Bronchial epithelial cell (primary cell): ENCODE measurements around the gene NSDHL. TPM values are rescaled to one million over a fixed set of nuclear protein-coding genes. Genes with fewer than 3 reads are reported as not detected.

ENCODE experiments used
- DNase-seq: peaks from one replicate; pipeline ENCODE4 v3.0.0-alpha.2; 2010; ENCODE audit warnings: low read depth
- FAIRE-seq: peaks from 2 replicates; lab custom pipeline; 2011; peaks lifted over from hg19 to GRCh38; lab: Jason Lieb, UNC
- H3K27me3 ChIP-seq: 2 replicates; pipeline ENCODE4 v1.5.1; 2011; ENCODE audit warnings: low read length; ENCODE audit not compliant: control insufficient read depth, insufficient read depth
- H3K36me3 ChIP-seq: 2 replicates; pipeline ENCODE4 v1.5.1; 2011; ENCODE audit warnings: low read length; ENCODE audit not compliant: control insufficient read depth, insufficient read depth
- H3K4me3 ChIP-seq: 2 replicates; pipeline ENCODE4 v1.5.1; 2011; ENCODE audit warnings: mild to moderate bottlenecking, low read depth, low read length, control low read depth
- CTCF ChIP-seq: IDR thresholded peaks from 2 replicates; pipeline ENCODE4 v1.5.1; 2011; ENCODE audit warnings: mild to moderate bottlenecking, moderate library complexity, low read length, control low read depth, inconsistent platforms; ENCODE audit not compliant: insufficient read depth, severe bottlenecking
- total RNA-seq: library from RNA; depleted of rRNA; stranded (reverse); fragments of >200 nt; gene quantifications from 2 replicates; pipeline ENCODE4 v1.2.1, GENCODE V29; 2014

Gene NSDHL
- total RNA-seq, 1 donor from 2014 or later = 18.4 TPM

- H3K36me3 ChIP-seq = peaks cover 37% of the 10 kb centered on the region
- FAIRE-seq (no peak), DNase-seq (no peak)
- TF ChIP-seq CTCF = no peak
- no peak overlapping the region for H3K4me3 ChIP-seq
- H3K27me3 ChIP-seq = no peaks in the 10 kb centered on the region
Measured at GRCh38 chrX:152918707-152919106, 87.8 kb downstream of the NSDHL start.

Other genes starting within 250 kb of the NSDHL start
- under 0.01 and 0.13 TPM in 2 replicates for gene GABRQ, start 193.2 kb upstream of the NSDHL start, total RNA-seq
- not detected in 2 replicates for gene MAGEA3, start 132.3 kb upstream of the NSDHL start, total RNA-seq
- not detected in 2 replicates for gene CSAG2, start 121.8 kb upstream of the NSDHL start, total RNA-seq
- not detected in 2 replicates for gene MAGEA2B, start 116.4 kb upstream of the NSDHL start, total RNA-seq
- gene CSAG1, start 97.3 kb upstream of the NSDHL start, total RNA-seq = not detected in 2 replicates
- not detected in 2 replicates for gene MAGEA12, start 97.3 kb upstream of the NSDHL start, total RNA-seq
- not detected in 2 replicates for gene MAGEA2, start 77.2 kb upstream of the NSDHL start, total RNA-seq
- gene CSAG3, start 71.8 kb upstream of the NSDHL start, total RNA-seq = not detected in 2 replicates
- not detected in 2 replicates for gene MAGEA6, start 61.4 kb upstream of the NSDHL start, total RNA-seq
- gene CETN2, start 306 bp upstream of the NSDHL start, total RNA-seq = 25.0 and 28.0 TPM in 2 replicates
- 93.5 and 264 TPM in 2 replicates for gene ZNF185, start 67.0 kb downstream of the NSDHL start, total RNA-seq
- gene PNMA5, start 163.1 kb downstream of the NSDHL start, total RNA-seq = not detected in 2 replicates
- under 0.01 TPM in 1 of 2 replicates, not detected in the other for gene PNMA3, start 225.4 kb downstream of the NSDHL start, total RNA-seq
- gene PNMA6A, start 241.4 kb downstream of the NSDHL start, total RNA-seq = 0.53 and 0.77 TPM in 2 replicates